Activated CD8-positive, alpha-beta memory T cell treated with anti-CD3 and anti-CD28 coated beads, Interleukin-2, amount 50 U/mL, for 24 hours (primary cell): ENCODE measurements around the gene RBBP8NL.
"Not testable (repeated sequence)": the region's sequence is repeated elsewhere in the genome, so short reads cannot be mapped to it uniquely, and the experiment has no call there.

Experiments used
- DNase-seq: peaks from one replicate; pipeline ENCODE4 v3.0.0-alpha.2; 2020; ENCODE audit errors: extremely low read depth

The RBBP8NL gene

GRCh38 chr20:62444286-62444685, 16.9 kb upstream of the RBBP8NL start:
- no peak for DNase-seq

GRCh38 chr20:62441987-62442539, 14.7 kb upstream of the RBBP8NL start:
- no peak for DNase-seq

GRCh38 chr20:62439218-62439617, 11.9 kb upstream of the RBBP8NL start:
- no peak for DNase-seq

- DNase-seq = no peak
These were observed 10.6 kb upstream of the RBBP8NL start for GRCh38 chr20:62437927-62438326.

- DNase-seq = no peak
These were observed 10.2 kb upstream of the RBBP8NL start for GRCh38 chr20:62437496-62437895.

GRCh38 chr20:62436692-62437091, 9.4 kb upstream of the RBBP8NL start:
- DNase-seq = no peak

GRCh38 chr20:62433658-62434497, 6.5 kb upstream of the RBBP8NL start:
- no peak for DNase-seq

GRCh38 chr20:62430866-62431447, 3.6 kb upstream of the RBBP8NL start:
- no peak for DNase-seq

- DNase-seq = no peak
These were observed 3.0 kb upstream of the RBBP8NL start for GRCh38 chr20:62430311-62430853.

- DNase-seq = no peak
These were observed 2.3 kb upstream of the RBBP8NL start for GRCh38 chr20:62429455-62430310.

GRCh38 chr20:62428396-62429295, 1.3 kb upstream of the RBBP8NL start:
- DNase-seq = no peak

GRCh38 chr20:62428002-62428372, 648 bp upstream of the RBBP8NL start:
- DNase-seq = no peak

GRCh38 chr20:62426699-62427131, 624 bp downstream of the RBBP8NL start:
- no peak for DNase-seq

- DNase-seq = not testable (repeated sequence)
These were observed 1.3 kb downstream of the RBBP8NL start for GRCh38 chr20:62426059-62426348.

GRCh38 chr20:62425281-62426058, 1.9 kb downstream of the RBBP8NL start:
- no peak for DNase-seq

- no peak for DNase-seq
These were observed 2.9 kb downstream of the RBBP8NL start for GRCh38 chr20:62424249-62425107.

- DNase-seq = no peak
These were observed 4.0 kb downstream of the RBBP8NL start for GRCh38 chr20:62423326-62423706.

GRCh38 chr20:62422636-62423325, 4.6 kb downstream of the RBBP8NL start:
- no peak for DNase-seq

- no peak for DNase-seq
These were observed 5.7 kb downstream of the RBBP8NL start for GRCh38 chr20:62421716-62421990.
